HG03135 (cell line): ENCODE measurements around the gene BAG5.
"Not testable (repeated sequence)": the region's sequence is repeated elsewhere in the genome, so short reads cannot be mapped to it uniquely, and the experiment has no call there.

Experiments
- ATAC-seq: cut with Tn5 transposase; IDR thresholded peaks from one replicate; pipeline ENCODE4 v1.9.1; 2021; ENCODE audit warnings: mild to moderate bottlenecking, moderate library complexity; ENCODE audit not compliant: unreplicated experiment

Gene BAG5

DNA sequence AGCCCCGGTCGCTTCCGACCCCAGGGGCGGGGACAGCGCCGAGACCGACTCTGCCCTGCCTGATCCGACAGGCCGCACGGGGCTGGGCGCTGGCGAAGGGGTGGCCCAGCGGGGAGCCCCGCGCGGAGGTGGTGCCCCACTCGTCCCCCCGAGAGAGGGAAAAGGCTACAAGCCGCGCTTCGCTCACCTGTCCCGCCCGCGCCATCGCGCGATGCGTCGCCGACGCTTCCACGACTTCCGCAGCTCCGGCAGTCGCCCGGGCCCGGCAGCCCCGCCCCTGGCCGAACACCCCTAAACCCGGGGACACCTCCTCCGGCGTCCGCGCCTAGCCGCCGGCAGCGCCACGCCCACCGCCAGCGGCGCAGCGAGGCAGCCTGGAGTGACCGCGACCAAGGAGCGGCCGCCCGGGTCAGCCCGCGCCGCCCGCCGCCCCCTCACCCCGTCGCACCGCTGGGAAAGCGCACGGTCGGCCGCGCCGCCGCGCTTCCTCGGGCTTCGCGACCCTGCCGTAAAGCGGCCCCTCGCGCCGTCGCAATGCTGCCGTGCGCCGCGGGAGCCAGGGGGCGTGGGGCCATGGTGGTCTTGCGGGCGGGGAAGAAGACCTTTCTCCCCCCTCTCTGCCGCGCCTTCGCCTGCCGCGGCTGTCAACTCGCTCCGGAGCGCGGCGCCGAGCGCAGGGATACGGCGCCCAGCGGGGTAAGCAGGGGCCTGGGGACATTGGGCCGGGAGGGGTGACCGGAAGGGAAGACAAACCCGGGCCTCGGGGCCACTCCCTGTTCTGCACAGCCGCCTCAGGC is at the start of gene BAG5, which contains the start of gene COA8:
BAG5 (minus strand) TSS at position 229 of the 797 bp plus-strand sequence. CDS start 1,493 bp downstream, outside the sequence.
COA8 (plus strand) TSS at position 532 of the 797 bp plus-strand sequence; CDS start at position 574, 42 bp downstream.
- ATAC-seq, result peak; percentile 76

DNA sequence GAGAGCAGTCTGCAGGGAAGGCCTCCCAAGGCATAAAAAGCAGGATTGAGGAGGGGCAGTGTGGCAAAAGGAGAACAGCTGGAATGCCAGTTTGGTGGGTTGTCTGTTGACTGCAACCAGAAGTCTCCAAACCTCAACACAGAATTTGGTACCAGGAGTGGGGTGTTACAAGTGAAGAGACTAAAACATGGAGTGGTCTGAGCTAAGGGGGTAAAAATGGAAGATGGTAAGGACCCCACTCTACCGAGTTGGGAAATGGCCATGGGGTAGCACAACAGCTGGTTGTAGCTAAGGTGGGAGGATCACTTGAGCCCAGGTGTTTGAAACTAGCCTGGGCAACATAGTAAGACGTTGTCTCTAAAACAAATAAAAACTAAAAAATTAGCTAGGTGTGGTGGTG is 48.8 kb upstream of the BAG5 start:
- ATAC-seq, result no peak

- not testable (repeated sequence) for ATAC-seq
Observed at GRCh38 chr14:103609081-103609480, 46.6 kb upstream of the BAG5 start.

DNA sequence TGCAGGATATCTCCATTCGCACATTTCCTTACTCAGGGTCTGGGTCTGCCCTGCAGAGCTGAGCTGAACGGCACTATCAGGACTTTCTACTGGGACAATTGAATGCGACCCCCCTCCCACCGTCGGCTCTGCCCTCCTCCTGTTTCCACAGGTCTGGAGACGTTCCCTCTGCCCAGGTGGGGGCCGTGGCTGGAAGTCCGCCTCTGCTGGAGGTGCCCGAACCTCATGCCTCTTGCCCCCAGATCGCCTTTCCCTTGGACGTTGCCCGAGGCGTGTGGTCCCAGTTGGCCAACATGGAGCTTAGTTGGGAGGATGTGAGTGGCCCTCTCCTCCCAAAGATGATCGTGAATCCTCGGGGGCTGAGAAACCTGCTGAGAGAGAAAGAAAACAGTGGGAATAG is 45.4 kb upstream of the BAG5 start:
- ATAC-seq, result no peak

- ATAC-seq, result peak; percentile 63
Observed at GRCh38 chr14:103606963-103607668, 44.7 kb upstream of the BAG5 start.

GRCh38 chr14:103604620-103605019 is 42.2 kb upstream of the BAG5 start:
- ATAC-seq, result no peak

DNA sequence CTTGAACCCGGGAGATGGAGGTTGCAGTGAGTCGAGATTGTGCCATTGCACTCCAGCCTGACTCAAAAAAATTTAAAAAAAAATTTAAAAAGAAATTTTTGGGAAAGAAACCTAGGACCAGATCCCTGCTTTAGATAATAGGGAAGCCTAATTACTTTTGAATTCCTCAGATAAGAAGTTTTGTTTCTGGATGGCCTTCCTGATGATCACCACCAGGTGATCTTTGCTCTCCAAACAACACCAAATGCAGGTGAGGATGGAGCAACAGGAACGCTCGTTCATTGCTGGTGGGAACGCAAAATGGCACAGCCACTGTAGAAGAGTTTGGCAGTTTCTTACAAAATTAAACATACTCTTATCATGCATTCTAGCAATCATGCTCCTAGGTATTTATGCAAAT is 38.0 kb upstream of the BAG5 start:
- no peak for ATAC-seq

DNA sequence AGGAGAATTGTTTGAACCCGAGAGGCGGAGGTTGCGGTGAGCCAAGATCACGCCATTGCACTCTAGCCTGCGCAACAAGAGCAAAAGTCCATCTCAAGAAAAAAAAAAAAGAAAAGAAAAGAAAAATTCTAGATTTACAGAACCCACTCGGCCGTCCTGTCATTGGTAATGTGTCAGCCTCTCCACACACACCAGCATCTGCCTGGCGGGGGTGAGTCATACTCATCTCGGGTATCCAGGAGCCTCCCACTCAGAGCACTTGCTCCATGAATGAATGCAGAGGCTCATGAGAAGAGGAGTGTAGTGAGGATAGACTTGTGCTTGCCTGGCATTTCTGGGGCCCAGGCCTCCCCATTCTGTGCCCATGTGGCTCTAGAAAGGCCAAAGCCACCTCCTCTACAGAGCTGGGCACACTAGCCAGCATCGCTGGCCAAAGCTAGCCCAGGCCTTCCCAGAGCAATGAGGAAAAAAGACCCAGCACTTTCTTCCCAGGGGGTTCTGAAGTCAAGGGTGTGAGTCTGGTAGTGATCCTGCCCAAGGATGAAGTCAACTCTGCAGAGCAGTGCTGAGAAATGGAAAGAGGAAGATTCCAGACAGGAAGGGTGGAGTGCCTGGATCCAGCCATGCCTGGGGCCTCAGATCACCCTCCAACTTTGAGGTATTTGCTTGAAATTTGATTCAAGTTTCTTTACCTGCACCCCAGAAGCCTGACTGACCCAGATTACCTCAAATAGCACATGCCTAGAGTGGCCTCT is 35.3 kb upstream of the BAG5 start:
- ATAC-seq, result no peak

- no peak for ATAC-seq
Observed at GRCh38 chr14:103594265-103594664, 31.8 kb upstream of the BAG5 start.

DNA sequence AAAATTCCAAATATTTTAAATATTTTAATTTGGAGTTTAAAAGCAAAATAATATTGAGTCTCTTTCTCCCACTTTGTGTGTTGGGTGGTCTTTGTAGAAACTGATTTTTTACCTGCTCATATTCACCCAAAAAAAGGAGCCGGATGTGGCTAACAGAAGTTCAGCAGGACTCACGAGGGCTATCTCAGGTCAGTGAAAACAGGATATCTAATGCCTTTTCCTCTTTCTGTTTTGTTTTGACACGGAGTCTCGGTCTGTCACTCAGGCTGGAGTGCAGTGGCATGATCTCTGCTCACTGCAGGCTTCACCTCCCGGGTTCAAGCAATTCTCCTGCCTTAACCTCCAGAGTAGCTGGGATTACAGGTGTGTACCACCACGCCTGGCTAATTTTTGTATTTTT is 31.1 kb upstream of the BAG5 start:
- peak; percentile 91 for ATAC-seq

DNA sequence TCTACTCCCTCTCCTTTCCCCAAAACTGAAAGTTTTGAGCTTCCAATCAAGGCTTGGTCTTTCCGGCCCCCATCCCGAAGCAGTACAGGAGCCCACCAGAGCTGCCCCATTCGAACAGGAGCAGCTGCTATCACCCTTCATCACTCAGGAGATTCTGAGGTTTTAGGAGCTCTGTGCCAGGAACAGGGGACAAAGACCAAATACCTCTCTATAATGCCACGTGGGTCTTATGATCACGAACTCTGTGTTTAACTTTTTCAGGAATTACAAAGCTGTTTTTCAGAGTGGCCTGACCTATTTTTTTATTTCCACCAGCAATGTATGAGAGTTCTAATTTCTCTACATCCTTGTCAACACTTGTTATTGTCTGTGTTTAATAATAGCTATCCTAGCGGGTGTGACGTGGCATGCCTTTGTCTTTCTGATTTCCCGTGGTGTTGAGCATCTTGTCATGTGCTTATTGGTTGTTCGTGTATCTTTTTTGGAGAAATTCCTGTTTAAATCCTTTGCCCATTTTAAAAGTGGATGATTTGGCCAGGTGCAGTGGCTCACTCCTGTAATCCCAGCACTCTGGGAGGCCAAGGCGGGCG is 22.0 kb upstream of the BAG5 start:
- ATAC-seq, result no peak

GRCh38 chr14:103581954-103582703 is 19.7 kb upstream of the BAG5 start:
- no peak for ATAC-seq

GRCh38 chr14:103581206-103581605 is 18.7 kb upstream of the BAG5 start:
- ATAC-seq, result no peak

GRCh38 chr14:103578401-103579075 is 16.1 kb upstream of the BAG5 start:
- ATAC-seq, result no peak

GRCh38 chr14:103576371-103577024 is 14.0 kb upstream of the BAG5 start:
- ATAC-seq, result no peak

- no peak for ATAC-seq
Observed at GRCh38 chr14:103574707-103575285, 12.3 kb upstream of the BAG5 start.

- ATAC-seq, result no peak
Observed at GRCh38 chr14:103574104-103574503, 11.6 kb upstream of the BAG5 start.

GRCh38 chr14:103569408-103569807 is 7.0 kb upstream of the BAG5 start:
- ATAC-seq, result no peak

- ATAC-seq, result no peak
Observed at GRCh38 chr14:103568952-103569351, 6.5 kb upstream of the BAG5 start.
